RWPE1 (cell line): Measurements from ENCODE around the gene SAT2.
A peak's percentile ranks its signal among the peaks of the same experiment; 100 is the strongest.

Source experiments
- CTCF ChIA-PET: fragments of 350-600 bp; sonication (Branson Sonifier 250); formaldehyde crosslinking; extraction: SDS; loops from one replicate; lab custom pipeline; 2021; lab: Yijun Ruan, JAX
- POLR2A ChIA-PET: fragments of 400-600 bp; formaldehyde crosslinking; extraction: SDS; loops from one replicate; lab custom pipeline; 2020; ENCODE audit warnings: antibody characterized with exemption; ENCODE audit not compliant: low non-redundant PET; lab: Yijun Ruan, JAX
- DNase-seq: peaks from one replicate; pipeline ENCODE4 v3.0.0; 2012; ENCODE audit warnings: low spot score
- H3K27ac ChIP-seq: fragments of 450-650 bp; 2 replicates; pipeline ENCODE4 v1.5.1; 2017
- CTCF ChIP-seq: fragments of 450-650 bp; conservative IDR thresholded peaks from 2 replicates; pipeline ENCODE4 v1.5.1; 2017; ENCODE audit warnings: low read depth, mild to moderate bottlenecking

The SAT2 gene

GRCh38 chr17:7636163-7636562, 8.5 kb upstream of the SAT2 start:
- DNase-seq, result no peak
- ChIA-PET POLR2A (no interaction called here), CTCF (interaction anchor here (0.6 kb wide), 1 partner anchor 199 kb away, joined by 3 read pairs; no protein-coding TSS in a partner anchor)
- H3K27ac ChIP-seq, result no peak overlapping the region
- no peak for TF ChIP-seq CTCF

GRCh38 chr17:7634384-7634783, 6.8 kb upstream of the SAT2 start:
- H3K27ac ChIP-seq, result no peak overlapping the region
- CTCF ChIA-PET, result interaction anchor here (0.7 to 1.6 kb wide), 2 partner anchors 14 to 53 kb away, joined by 5 to 8 read pairs; partner anchors contain the start of gene TP53
- DNase-seq, result peak; percentile 25
- POLR2A ChIA-PET, result no interaction called here
- TF ChIP-seq CTCF, result no peak

GRCh38 chr17:7633093-7633492, 5.5 kb upstream of the SAT2 start:
- TF ChIP-seq CTCF, result no peak
- ChIA-PET POLR2A (no interaction called here), CTCF (interaction anchor here (0.6 to 2.3 kb wide), 10 partner anchors 9 to 775 kb away, joined by 3 to 14 read pairs (median 4); partner anchors contain the start of genes ATP1B2 and TP53)
- H3K27ac ChIP-seq, result no peak overlapping the region
- no peak for DNase-seq

GRCh38 chr17:7632492-7632894, 4.9 kb upstream of the SAT2 start:
- peak; percentile 58 for DNase-seq
- TF ChIP-seq CTCF, result no peak; the same call in 1 of the 2 replicates
- no peak overlapping the region for H3K27ac ChIP-seq
- ChIA-PET CTCF (interaction anchor here (0.5 to 2.3 kb wide), 14 partner anchors 8 to 776 kb away, joined by 3 to 14 read pairs (median 4); partner anchors contain the start of genes ATP1B2 and TP53), POLR2A (no interaction called here)

- H3K27ac ChIP-seq, result no peak overlapping the region
- no peak for TF ChIP-seq CTCF
- ChIA-PET POLR2A (no interaction called here), CTCF (interaction anchor here (0.5 to 2.3 kb wide), 10 partner anchors 11 to 703 kb away, joined by 3 to 14 read pairs (median 4); partner anchors contain the start of genes ATP1B2 and TP53)
- no peak for DNase-seq
Observed at GRCh38 chr17:7631398-7632380, 4.1 kb upstream of the SAT2 start.

- ChIA-PET POLR2A (no interaction called here), CTCF (no interaction called here)
- no peak for DNase-seq
- no peak for TF ChIP-seq CTCF
- H3K27ac ChIP-seq, result no peak within 1 kb of the TSS
Observed at GRCh38 chr17:7629939-7630571, 2.4 kb upstream of the SAT2 start, which contains the start of gene SHBG. Gene SHBG (plus strand): TSS chr17:7630135. CDS start chr17:7630173, 38 bp downstream.
